GM18511 (cell line): Measurements from ENCODE around the gene P2RX1.
"Not testable (repeated sequence)": the region's sequence is repeated elsewhere in the genome, so short reads cannot be mapped to it uniquely, and the experiment has no call there.

Experiments used
- ATAC-seq: cut with Tn5 transposase; IDR thresholded peaks from one replicate; pipeline ENCODE4 v1.9.1; 2021; ENCODE audit warnings: mild to moderate bottlenecking, moderate library complexity; ENCODE audit not compliant: unreplicated experiment

P2RX1 gene

GRCh38 chr17:3952186-3952585 lies 35.9 kb upstream of the P2RX1 start:
- no peak for ATAC-seq

GRCh38 chr17:3951420-3951819 lies 35.2 kb upstream of the P2RX1 start:
- no peak for ATAC-seq

- no peak for ATAC-seq
Measured at GRCh38 chr17:3951003-3951402, 34.7 kb upstream of the P2RX1 start.

- no peak for ATAC-seq
Measured at GRCh38 chr17:3950584-3950983, 34.3 kb upstream of the P2RX1 start.

- ATAC-seq, result no peak
Measured at GRCh38 chr17:3949418-3949817, 33.2 kb upstream of the P2RX1 start.

GRCh38 chr17:3948551-3948950 lies 32.3 kb upstream of the P2RX1 start:
- not testable (repeated sequence) for ATAC-seq

- ATAC-seq, result no peak
Measured at GRCh38 chr17:3947318-3947810, 31.1 kb upstream of the P2RX1 start.

- no peak for ATAC-seq
Measured at GRCh38 chr17:3946711-3947235, 30.5 kb upstream of the P2RX1 start.

GRCh38 chr17:3944485-3945388 lies 28.5 kb upstream of the P2RX1 start:
- ATAC-seq, result no peak

GRCh38 chr17:3943240-3943891 lies 27.1 kb upstream of the P2RX1 start:
- ATAC-seq, result no peak

GRCh38 chr17:3940965-3941698 lies 24.9 kb upstream of the P2RX1 start:
- ATAC-seq, result no peak

GRCh38 chr17:3937359-3937758 lies 21.1 kb upstream of the P2RX1 start:
- ATAC-seq, result no peak

GRCh38 chr17:3935825-3936355 lies 19.6 kb upstream of the P2RX1 start:
- no peak for ATAC-seq

GRCh38 chr17:3935140-3935542 lies 18.9 kb upstream of the P2RX1 start:
- no peak for ATAC-seq

- no peak for ATAC-seq
Measured at GRCh38 chr17:3929764-3930163, 13.5 kb upstream of the P2RX1 start.

GRCh38 chr17:3929181-3929580 lies 12.9 kb upstream of the P2RX1 start:
- no peak for ATAC-seq

- no peak for ATAC-seq
Measured at GRCh38 chr17:3928406-3928805, 12.1 kb upstream of the P2RX1 start.

GRCh38 chr17:3927628-3928340 lies 11.5 kb upstream of the P2RX1 start:
- no peak for ATAC-seq

GRCh38 chr17:3926860-3927627 lies 10.8 kb upstream of the P2RX1 start:
- no peak for ATAC-seq
